DMS114 treated with DMSO at 0.1 percent for 48 hours (cell line): ENCODE data around the gene CD9.
"Not testable (repeated sequence)": the region's sequence is repeated elsewhere in the genome, so short reads cannot be mapped to it uniquely, and the experiment has no call there.

Experiments used
- DNase-seq: peaks from one replicate; lab custom pipeline; 2025; ENCODE audit not compliant: unreplicated experiment; lab: John Stamatoyannopoulos, UW

Gene CD9, protein sequence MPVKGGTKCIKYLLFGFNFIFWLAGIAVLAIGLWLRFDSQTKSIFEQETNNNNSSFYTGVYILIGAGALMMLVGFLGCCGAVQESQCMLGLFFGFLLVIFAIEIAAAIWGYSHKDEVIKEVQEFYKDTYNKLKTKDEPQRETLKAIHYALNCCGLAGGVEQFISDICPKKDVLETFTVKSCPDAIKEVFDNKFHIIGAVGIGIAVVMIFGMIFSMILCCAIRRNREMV

GRCh38 chr12:6200256-6201212 is at the start of gene CD9:
Gene CD9 (plus strand): TSS chr12:6200400. CDS start chr12:6200500, 100 bp downstream.
- peak; percentile 19 for DNase-seq

- no peak for DNase-seq
Measured at GRCh38 chr12:6154730-6155459, 45.3 kb upstream of the CD9 start.

DNA sequence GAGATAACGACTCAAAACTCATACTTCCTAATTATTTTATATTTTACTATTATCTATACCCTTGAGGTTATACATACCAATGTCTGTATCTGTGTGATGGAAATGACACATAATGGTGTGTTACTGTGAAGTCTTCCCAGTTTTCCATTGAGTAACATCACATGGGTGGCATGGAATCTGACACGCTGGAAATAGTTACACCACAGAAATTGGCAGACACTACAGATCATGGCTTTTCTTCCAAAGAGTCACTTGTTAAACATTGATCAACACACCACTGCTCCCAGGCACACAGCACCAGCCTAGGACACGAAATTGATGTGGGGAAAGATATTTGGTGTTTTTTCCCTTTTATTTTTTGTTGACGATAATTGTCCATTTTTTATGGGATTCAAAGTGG is 42.7 kb upstream of the CD9 start:
- no peak for DNase-seq

DNA sequence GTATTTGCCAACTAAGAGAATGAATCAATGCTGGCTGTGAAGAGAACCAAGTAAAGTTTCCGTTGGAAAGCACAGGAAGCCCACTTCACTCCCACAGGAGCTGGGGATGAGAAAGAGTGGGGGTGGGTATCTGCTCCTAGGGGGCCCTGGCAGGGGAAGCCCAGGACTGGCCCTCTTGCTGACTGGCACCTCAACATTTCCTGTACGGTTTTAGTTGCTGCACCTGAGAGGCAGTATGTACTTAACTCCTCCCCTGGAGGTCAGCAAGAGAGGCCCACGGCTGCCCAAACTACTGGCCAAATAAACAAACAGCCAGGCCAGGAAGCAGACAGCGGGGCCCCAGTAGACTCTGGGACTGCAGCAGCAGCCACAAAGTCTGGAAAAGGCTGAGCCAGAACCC is 41.9 kb upstream of the CD9 start:
- DNase-seq, result no peak

- no peak for DNase-seq
Measured at GRCh38 chr12:6158749-6159148, 41.5 kb upstream of the CD9 start.

DNA sequence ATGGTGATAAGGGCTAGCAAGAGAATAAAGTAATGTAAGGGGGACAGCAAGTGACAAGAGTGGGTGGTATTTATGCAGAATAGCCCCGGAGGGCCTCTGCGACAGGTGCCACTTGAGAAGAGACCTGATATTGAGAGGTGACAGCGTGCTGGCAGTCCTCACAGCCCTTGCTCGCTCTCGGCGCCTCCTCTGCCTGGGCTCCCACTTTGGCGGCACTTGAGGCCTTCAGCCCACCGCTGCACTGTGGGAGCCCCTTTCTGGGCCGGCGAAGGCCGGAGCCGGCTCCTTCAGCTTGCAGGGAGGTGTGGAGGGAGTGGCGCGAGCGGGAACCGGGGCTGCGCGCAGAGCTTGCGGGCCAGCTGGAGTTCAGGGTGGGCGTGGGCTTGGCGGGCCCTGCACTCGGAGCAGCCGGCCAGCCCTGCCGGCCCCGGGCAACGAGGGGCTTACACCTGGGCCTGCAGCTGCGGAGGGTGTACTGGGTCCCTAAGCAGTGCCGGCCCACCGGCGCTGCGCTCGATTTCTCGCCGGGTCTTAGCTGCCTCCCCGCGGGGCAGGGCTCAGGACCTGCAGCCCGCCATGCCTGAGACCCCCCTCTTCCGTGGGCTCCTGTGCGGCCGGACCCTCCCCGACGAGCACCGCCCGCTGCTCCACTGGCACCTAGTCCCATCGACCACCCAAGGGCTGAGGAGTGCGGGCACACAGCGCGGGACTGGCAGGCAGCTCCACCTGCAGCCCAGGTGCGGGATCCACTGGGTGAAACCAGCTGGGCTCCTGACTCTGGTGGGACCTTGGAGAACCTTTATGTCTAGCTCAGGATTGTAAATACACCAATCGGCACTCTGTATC is 40.8 kb upstream of the CD9 start:
- not testable (repeated sequence) for DNase-seq

- not testable (repeated sequence) for DNase-seq
Measured at GRCh38 chr12:6160049-6160649, 40.1 kb upstream of the CD9 start.

- no peak for DNase-seq
Measured at GRCh38 chr12:6161124-6161882, 38.9 kb upstream of the CD9 start.

DNA sequence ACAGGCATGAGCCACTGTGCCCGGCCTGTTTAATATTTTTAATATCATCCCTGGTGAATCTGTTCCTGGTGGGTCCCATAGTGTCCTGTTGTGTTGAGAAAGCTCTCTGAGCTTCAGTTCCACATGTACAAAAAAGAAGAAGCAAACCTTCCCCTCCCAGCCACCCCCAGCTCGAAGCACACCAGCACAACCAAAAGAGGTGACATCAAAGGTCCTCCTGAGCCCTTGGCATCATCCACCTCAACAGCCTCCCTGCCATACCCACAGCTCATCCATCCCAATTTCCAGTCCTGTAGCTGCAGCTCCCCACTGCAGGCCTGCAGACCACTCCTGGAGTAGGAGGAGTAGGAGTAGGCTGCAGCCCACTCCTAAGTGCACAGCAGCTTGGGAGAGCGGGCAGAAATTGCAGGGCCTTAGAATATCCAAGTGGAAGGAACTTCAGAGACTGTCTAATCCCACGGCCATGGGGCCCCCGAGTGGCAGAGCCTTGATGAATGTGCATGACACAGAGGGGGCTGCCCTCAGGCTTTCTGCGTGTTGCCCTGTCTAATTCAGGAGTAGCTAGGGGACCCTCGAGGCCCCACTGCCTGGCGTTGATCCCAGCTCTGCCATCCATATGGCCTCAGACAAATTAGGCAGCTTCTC is 36.7 kb upstream of the CD9 start:
- DNase-seq, result no peak

DNA sequence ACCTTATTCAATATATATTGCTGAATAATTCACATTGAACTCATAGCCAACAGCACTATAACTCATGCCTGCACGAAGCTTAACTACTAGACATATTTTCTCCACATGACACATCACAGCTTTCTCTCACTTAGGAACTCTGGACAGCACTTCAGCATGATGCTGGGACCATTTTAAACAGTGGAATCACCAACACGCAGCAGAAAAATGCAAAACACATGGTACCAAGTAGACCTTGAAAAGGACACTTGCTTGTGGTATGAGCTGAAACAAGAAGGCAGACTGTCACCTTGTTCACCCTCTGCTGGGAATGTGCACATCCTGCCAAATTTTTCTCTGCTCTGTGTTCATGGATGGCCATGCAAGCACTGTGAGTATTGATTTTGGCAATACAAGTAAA is 34.8 kb upstream of the CD9 start:
- DNase-seq, result no peak

GRCh38 chr12:6166808-6167207 is 33.4 kb upstream of the CD9 start:
- DNase-seq, result no peak

DNA sequence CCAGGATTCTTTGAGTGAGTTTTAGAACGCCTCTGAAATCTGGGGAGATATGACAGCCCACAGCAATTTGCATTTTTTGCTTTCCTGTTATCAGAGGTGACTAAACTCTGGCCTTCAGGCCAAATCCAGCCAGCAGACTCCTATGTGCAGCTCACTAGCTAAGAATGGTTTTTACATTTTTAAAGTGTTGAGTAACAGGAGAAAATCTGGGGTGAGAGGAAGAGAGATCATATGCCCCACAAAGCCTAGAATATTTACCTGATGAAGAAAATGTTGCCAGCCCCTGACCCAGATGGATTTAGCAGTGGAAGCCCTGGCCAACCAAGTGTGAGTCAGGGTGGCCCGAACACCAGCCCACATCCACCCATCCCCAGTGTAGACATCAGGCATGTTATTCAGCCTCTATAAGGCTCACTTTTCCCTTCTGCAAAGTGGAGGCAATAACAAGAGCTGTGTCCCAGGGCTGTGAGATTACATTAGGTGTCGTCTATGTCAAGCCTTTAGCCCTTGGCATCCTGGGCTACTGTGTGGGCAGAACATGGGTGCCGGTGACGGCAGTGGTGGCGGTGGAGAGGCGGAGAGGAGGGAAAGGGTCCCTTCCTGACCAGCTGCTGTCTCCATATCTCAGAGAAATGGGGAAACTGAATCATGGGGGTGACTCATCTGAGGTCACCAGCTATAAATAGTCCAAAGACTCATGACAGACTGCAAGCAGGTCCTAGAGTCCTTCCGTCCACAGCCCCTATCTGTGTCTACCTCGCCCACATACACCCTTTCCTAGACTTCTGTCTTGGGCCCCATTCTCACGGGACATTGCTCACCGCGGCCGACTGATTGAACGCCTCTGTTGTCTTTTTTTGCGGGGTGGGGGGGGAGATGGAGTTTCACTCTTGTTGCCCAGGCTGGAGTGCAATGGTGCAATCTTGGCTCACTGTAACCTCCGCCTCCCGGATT is 32.6 kb upstream of the CD9 start:
- DNase-seq, result no peak

DNA sequence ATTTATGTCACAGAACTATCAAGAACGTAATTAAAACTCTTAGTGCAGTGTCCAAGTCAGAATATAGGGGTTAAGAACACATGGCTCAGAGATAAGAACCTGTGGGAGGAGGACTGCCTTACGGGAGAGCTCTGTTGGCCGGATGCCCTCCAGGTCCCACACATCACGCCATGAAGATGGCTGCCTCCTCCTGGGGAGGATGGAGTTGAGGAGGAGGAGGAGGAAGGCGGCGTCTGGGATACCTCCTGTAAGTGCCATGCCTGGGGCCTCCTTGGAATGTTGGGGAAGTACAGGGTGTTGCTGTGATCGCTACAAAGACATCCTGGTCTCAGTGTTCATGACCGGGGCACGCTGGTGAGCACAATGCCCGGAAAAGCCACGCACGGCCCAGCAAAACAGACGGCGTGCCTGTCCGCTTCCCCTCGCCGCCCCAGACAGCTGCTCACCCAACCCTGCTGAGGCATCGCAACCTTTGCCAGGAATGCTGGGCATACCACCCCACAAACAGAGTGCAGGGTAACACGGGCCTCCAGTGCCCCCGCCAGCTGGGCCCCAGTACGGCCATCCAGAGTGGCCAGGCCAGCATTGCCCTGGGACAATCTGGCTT is 28.7 kb upstream of the CD9 start:
- no peak for DNase-seq

- no peak for DNase-seq
Measured at GRCh38 chr12:6172086-6172485, 28.1 kb upstream of the CD9 start.

GRCh38 chr12:6172862-6173261 is 27.3 kb upstream of the CD9 start:
- no peak for DNase-seq

- DNase-seq, result no peak
Measured at GRCh38 chr12:6177642-6178358, 22.4 kb upstream of the CD9 start.
